GM12891 (cell line): ENCODE results near the gene C12orf75.

ENCODE experiments used
- POLR2A ChIP-seq: IDR thresholded peaks from 2 replicates; pipeline ENCODE4 v1.6.1; 2011; ENCODE audit warnings: low read depth, low read length, control low read depth
- POLR2AphosphoS5 ChIP-seq: IDR thresholded peaks from 2 replicates; pipeline ENCODE4 v1.6.1; 2011; ENCODE audit warnings: low read depth, low read length, control low read depth
- POU2F2 ChIP-seq: IDR thresholded peaks from 2 replicates; pipeline ENCODE4 v1.6.1; 2011; ENCODE audit warnings: low read depth, mild to moderate bottlenecking, control low read depth, low read length, moderate library complexity
- SPI1 ChIP-seq: IDR thresholded peaks from 2 replicates; pipeline ENCODE4 v1.6.1; 2011; ENCODE audit warnings: low read depth, low read length, control low read depth
- TAF1 ChIP-seq: IDR thresholded peaks from 2 replicates; pipeline ENCODE4 v1.6.1; 2011; ENCODE audit warnings: low read depth, low read length, control low read depth

DNA sequence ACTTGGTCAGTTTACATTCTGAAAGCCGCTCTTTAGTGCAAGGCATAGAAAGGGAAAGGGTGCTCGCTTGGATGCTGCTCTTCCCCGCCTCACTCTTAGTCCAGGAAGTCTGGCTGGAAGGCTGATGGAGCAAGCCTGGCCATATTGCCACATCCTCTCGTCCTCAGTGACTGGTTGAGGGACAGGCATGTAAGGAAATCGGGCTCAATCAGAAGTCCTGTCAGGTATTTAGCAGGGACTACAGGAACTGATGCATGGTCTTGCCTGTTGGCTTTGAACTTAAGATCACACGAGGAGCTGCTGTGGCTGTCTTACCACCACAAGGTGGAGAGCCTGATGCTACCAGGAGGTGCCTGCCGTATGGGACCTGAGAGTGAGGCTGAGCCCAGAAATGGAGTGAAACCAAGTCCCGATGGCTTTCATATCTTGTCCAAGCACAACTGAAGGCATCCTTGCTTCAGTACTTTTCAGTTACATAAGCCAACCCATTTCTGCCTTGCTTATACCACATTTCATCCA, 10.7 kb upstream of the C12orf75 start:
- no peak for TF ChIP-seq POLR2AphosphoS5
- TF ChIP-seq POLR2A = no peak
- no peak for TF ChIP-seq SPI1
- no peak for TF ChIP-seq TAF1
- TF ChIP-seq POU2F2 = no peak
